Gastrocnemius medialis (tissue), 4 donors: ENCODE data around the gene GRM4. TPM values are rescaled to one million over a fixed set of nuclear protein-coding genes. Genes with fewer than 3 reads are reported as not detected.

Source experiments
- ATAC-seq, 2 donors: fragments of 150-250 bp; one replicate each; pipeline ENCODE4 v1.9.1; 2016
- DNase-seq, 2 donors: peaks; one replicate each; pipeline ENCODE4 v3.0.0-alpha.2; 2019
- H3K27ac ChIP-seq, 4 donors: fragments of 200-600 bp; sonication (generic); 1 replicate in 1 of 4; 2 replicates in 3 of 4; pipeline ENCODE4 v1.5.1; 2016 to 2018; ENCODE audit warnings: mild to moderate bottlenecking in 2 of 4, moderate library complexity in 1 of 4
- H3K27me3 ChIP-seq, 3 donors: fragments of 200-600 bp; sonication (generic) in 2 of 3; 1 replicate in 1 of 3; 2 replicates in 2 of 3; pipeline versions ENCODE4 v1.5.1 to v1.6.0; 2016 to 2019; ENCODE audit warnings: mild to moderate bottlenecking in 1 of 3, moderate library complexity in 1 of 3
- H3K36me3 ChIP-seq, 2 donors: fragments of 200-600 bp; sonication (generic) in 1 of 2; one replicate each; pipeline ENCODE4 v1.5.1; 2017 to 2018
- H3K4me1 ChIP-seq, 2 donors: fragments of 200-600 bp; sonication (generic) in 1 of 2; one replicate each; pipeline ENCODE4 v1.5.1; 2016 to 2017; ENCODE audit warnings: mild to moderate bottlenecking in 2 of 2
- H3K4me3 ChIP-seq, 4 donors: fragments of 200-600 bp; sonication (generic) in 3 of 4; 1 replicate in 1 of 4; 2 replicates in 3 of 4; pipeline ENCODE4 v1.5.1; 2016 to 2019; ENCODE audit warnings: mild to moderate bottlenecking in 2 of 4
- H3K9me3 ChIP-seq, 3 donors: fragments of 200-600 bp; sonication (generic) in 2 of 3; 1 replicate in 1 of 3; 2 replicates in 2 of 3; pipeline ENCODE4 v1.5.1; 2016 to 2019
- POLR2A ChIP-seq, 2 donors: fragments of 450-650 bp; IDR thresholded peaks; one replicate each; pipeline ENCODE4 v1.6.1; 2017; ENCODE audit warnings: antibody characterized with exemption in 2 of 2, mild to moderate bottlenecking in 2 of 2, moderate library complexity in 2 of 2
- in situ Hi-C, 4 donors: fragments of 200-750 bp; cut with MboI; loops; one replicate each; pipeline versions ENCODE4 v1.15.0 to v1.8.0; 2017; ENCODE audit warnings: low sequenced_read_pairs in 4 of 4
- intact Hi-C: fragments of 100-400 bp; cut with DNase I; formaldehyde crosslinking; loops from one replicate; pipeline ENCODE4 v1.15.1; 2023; ENCODE audit warnings: low total_unique reads
- total RNA-seq, 4 donors: library from RNA; depleted of rRNA; stranded (reverse); fragments of >200 nt; gene quantifications; one replicate each; pipeline versions ENCODE4 v1.1.0 to v1.2.3, GENCODE V29; 2016
- TF ChIP-seq, protein P1 (sequence below), 5 experiments: fragments of 450-650 bp in 3 of 5; fragments of 200-600 bp in 2 of 5; sonication (generic) in 2 of 5; IDR thresholded peaks in 4 of 5; conservative IDR thresholded peaks in 1 of 5; 1 replicate in 4 of 5; 2 replicates in 1 of 5; pipeline ENCODE4 v1.5.1; 2016 to 2019; ENCODE audit warnings: antibody characterized with exemption in 5 of 5, mild to moderate bottlenecking in 3 of 5, moderate library complexity in 3 of 5

The GRM4 gene
- total RNA-seq, 4 donors from 2014 or later: 0.03 TPM; not detected in 3

- Histone ChIP-seq H3K27ac (no peak overlapping the region), H3K4me1 (peaks cover 0 to 5% of the 10 kb centered on the region in 2 donors), H3K4me3 (no peak overlapping the region), H3K27me3 (peaks cover 31 to 38% (median 35%) of the 10 kb centered on the region in 3 donors), H3K9me3 (no peaks in the 10 kb centered on the region), H3K36me3 (no peaks in the 10 kb centered on the region)
- in situ Hi-C loops (no loop called here), intact Hi-C loops (no loop called here)
- no peak for ATAC-seq
- TF ChIP-seq, protein P1, sequence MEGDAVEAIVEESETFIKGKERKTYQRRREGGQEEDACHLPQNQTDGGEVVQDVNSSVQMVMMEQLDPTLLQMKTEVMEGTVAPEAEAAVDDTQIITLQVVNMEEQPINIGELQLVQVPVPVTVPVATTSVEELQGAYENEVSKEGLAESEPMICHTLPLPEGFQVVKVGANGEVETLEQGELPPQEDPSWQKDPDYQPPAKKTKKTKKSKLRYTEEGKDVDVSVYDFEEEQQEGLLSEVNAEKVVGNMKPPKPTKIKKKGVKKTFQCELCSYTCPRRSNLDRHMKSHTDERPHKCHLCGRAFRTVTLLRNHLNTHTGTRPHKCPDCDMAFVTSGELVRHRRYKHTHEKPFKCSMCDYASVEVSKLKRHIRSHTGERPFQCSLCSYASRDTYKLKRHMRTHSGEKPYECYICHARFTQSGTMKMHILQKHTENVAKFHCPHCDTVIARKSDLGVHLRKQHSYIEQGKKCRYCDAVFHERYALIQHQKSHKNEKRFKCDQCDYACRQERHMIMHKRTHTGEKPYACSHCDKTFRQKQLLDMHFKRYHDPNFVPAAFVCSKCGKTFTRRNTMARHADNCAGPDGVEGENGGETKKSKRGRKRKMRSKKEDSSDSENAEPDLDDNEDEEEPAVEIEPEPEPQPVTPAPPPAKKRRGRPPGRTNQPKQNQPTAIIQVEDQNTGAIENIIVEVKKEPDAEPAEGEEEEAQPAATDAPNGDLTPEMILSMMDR (IDR thresholded peaks at IDR 0.05 in 4 of 5, conservative IDR thresholded peaks at IDR 0.05 in 1 of 5): no peak
- no peak for DNase-seq
Measured at GRCh38 chr6:34062815-34063214, 83.1 kb downstream of the GRM4 start.

GRCh38 chr6:34062156-34062555, 83.7 kb downstream of the GRM4 start:
- Histone ChIP-seq H3K27me3 (peaks cover 31 to 37% (median 35%) of the 10 kb centered on the region in 3 donors), H3K9me3 (no peaks in the 10 kb centered on the region), H3K27ac (no peak overlapping the region), H3K36me3 (no peaks in the 10 kb centered on the region), H3K4me3 (no peak overlapping the region), H3K4me1 (peaks cover 0 to 5% of the 10 kb centered on the region in 2 donors)
- in situ Hi-C loops: no loop called here
- intact Hi-C loops: no loop called here
- no peak for DNase-seq
- no peak for ATAC-seq
- no peak for TF ChIP-seq POLR2A (IDR thresholded peaks at IDR 0.05)
- TF ChIP-seq, protein P1 (IDR thresholded peaks at IDR 0.05 in 4 of 5, conservative IDR thresholded peaks at IDR 0.05 in 1 of 5): no peak

GRCh38 chr6:34061348-34061747, 84.5 kb downstream of the GRM4 start:
- no peak overlapping the region for H3K4me3 ChIP-seq
- H3K36me3 ChIP-seq: no peaks in the 10 kb centered on the region
- no peaks in the 10 kb centered on the region for H3K9me3 ChIP-seq
- peaks cover 0 to 5% of the 10 kb centered on the region in 2 donors for H3K4me1 ChIP-seq
- H3K27ac ChIP-seq: no peak overlapping the region
- intact Hi-C loops: no loop called here
- H3K27me3 ChIP-seq: peaks cover 25 to 35% (median 29%) of the 10 kb centered on the region in 3 donors
- no peak for TF ChIP-seq POLR2A (IDR thresholded peaks at IDR 0.05)
- TF ChIP-seq, protein P1 (IDR thresholded peaks at IDR 0.05 in 4 of 5, conservative IDR thresholded peaks at IDR 0.05 in 1 of 5): no peak
- ATAC-seq: no peak
- in situ Hi-C loops: no loop called here
- DNase-seq: no peak

GRCh38 chr6:34059914-34060313, 86.0 kb downstream of the GRM4 start:
- TF ChIP-seq POLR2A (IDR thresholded peaks at IDR 0.05): no peak
- TF ChIP-seq, protein P1 (IDR thresholded peaks at IDR 0.05 in 4 of 5, conservative IDR thresholded peaks at IDR 0.05 in 1 of 5): no peak
- no peaks in the 10 kb centered on the region for H3K36me3 ChIP-seq
- H3K27ac ChIP-seq: no peak overlapping the region
- DNase-seq (no peak), ATAC-seq (no peak)
- peaks cover 25 to 31% (median 26%) of the 10 kb centered on the region in 3 donors for H3K27me3 ChIP-seq
- H3K9me3 ChIP-seq: no peaks in the 10 kb centered on the region
- in situ Hi-C loops: loop anchor here in 3 of 4 donors (5.0 to 10.0 kb wide), 2 partner anchors 92 to 95 kb away; no protein-coding TSS in a partner anchor
- intact Hi-C loops: no loop called here
- no peaks in the 10 kb centered on the region for H3K4me1 ChIP-seq
- H3K4me3 ChIP-seq: no peak overlapping the region
